Neural cell (in vitro differentiated cells): Measurements from ENCODE around the gene RNF145. TPM values are rescaled to one million over a fixed set of nuclear protein-coding genes. Genes with fewer than 3 reads are reported as not detected.

Experiments
- H2AFZ ChIP-seq: fragments of 200-600, 300-800 bp; sonication (generic), shearing (Covaris generic); 2 replicates; pipeline ENCODE4 v1.6.0; 2014; ENCODE audit warnings: low read depth, mild to moderate bottlenecking, antibody characterized with exemption, low read length, moderate library complexity
- H3F3A ChIP-seq: fragments of 200-600 bp; shearing (Covaris generic); 2 replicates; pipeline ENCODE4 v1.6.1; 2016; ENCODE audit warnings: mild to moderate bottlenecking, moderate library complexity, mixed read lengths, antibody characterized with exemption, low read length; ENCODE audit not compliant: insufficient read depth, poor library complexity, severe bottlenecking
- H3K27ac ChIP-seq: fragments of 200-600, 300-800 bp; sonication (generic), shearing (Covaris generic); 2 replicates; pipeline ENCODE4 v1.5.1; 2014; ENCODE audit warnings: mild to moderate bottlenecking, low read length, moderate library complexity
- H3K27me3 ChIP-seq: fragments of 300-800, 200-600 bp; sonication (generic), shearing (Covaris generic); 2 replicates; pipeline ENCODE4 v1.6.0; 2014; ENCODE audit warnings: mild to moderate bottlenecking, low read depth, low read length, moderate library complexity; ENCODE audit not compliant: insufficient read depth
- H3K36me3 ChIP-seq: fragments of 300-800, 200-600 bp; sonication (generic), shearing (Covaris generic); 2 replicates; pipeline ENCODE4 v1.5.1; 2014; ENCODE audit warnings: mild to moderate bottlenecking, antibody characterized with exemption, low read length, moderate library complexity; ENCODE audit not compliant: insufficient read depth
- H3K4me2 ChIP-seq: fragments of 300-800, 200-600 bp; sonication (generic), shearing (Covaris generic); 2 replicates; pipeline ENCODE4 v1.6.0; 2014; ENCODE audit warnings: mild to moderate bottlenecking, low read length
- H3K4me3 ChIP-seq: fragments of 300-800, 200-600 bp; sonication (generic), shearing (Covaris generic); 2 replicates; pipeline ENCODE4 v1.5.1; 2014; ENCODE audit warnings: mild to moderate bottlenecking, low read length, moderate library complexity
- H3K79me2 ChIP-seq: fragments of 200-600 bp; shearing (Covaris generic); replicated peaks from 2 replicates; pipeline ENCODE4 v1.6.0; 2014; ENCODE audit warnings: mild to moderate bottlenecking, low read length, moderate library complexity; ENCODE audit not compliant: insufficient read depth
- H3K9ac ChIP-seq: fragments of 300-800, 200-600 bp; sonication (generic), shearing (Covaris generic); 2 replicates; pipeline ENCODE4 v1.6.1; 2016; ENCODE audit warnings: mild to moderate bottlenecking, low read length, mixed read lengths
- H3K9me2 ChIP-seq: fragments of 200-600 bp; shearing (Covaris generic); 2 replicates; pipeline ENCODE4 v1.6.1; 2016; ENCODE audit warnings: mild to moderate bottlenecking, low read length, mixed read lengths; ENCODE audit not compliant: insufficient read depth
- H3K9me3 ChIP-seq: fragments of 200-600, 300-800 bp; sonication (generic), shearing (Covaris generic); 2 replicates; pipeline ENCODE4 v1.6.1; 2016; ENCODE audit warnings: mild to moderate bottlenecking, mixed run types, low read length, moderate library complexity, mixed read lengths
- H4K20me1 ChIP-seq: fragments of 200-600 bp; shearing (Covaris generic); 2 replicates; pipeline ENCODE4 v1.6.1; 2016; ENCODE audit warnings: mild to moderate bottlenecking, mixed run types; ENCODE audit not compliant: insufficient read depth
- EP300 ChIP-seq: fragments of 450-650 bp; conservative IDR thresholded peaks from 2 replicates; pipeline ENCODE4 v1.6.1; 2014; ENCODE audit warnings: antibody characterized with exemption, mild to moderate bottlenecking, moderate library complexity; ENCODE audit not compliant: poor library complexity, severe bottlenecking
- EZH2 ChIP-seq: fragments of 200-600, 300-800 bp; shearing (Covaris generic), sonication (generic); IDR thresholded peaks from 2 replicates; pipeline ENCODE4 v1.6.1; 2014; ENCODE audit warnings: antibody characterized with exemption, low read length, borderline replicate concordance, mild to moderate bottlenecking; ENCODE audit not compliant: insufficient read depth, poor library complexity, severe bottlenecking
- MXI1 ChIP-seq: fragments of 450-650 bp; conservative IDR thresholded peaks from 2 replicates; pipeline ENCODE4 v1.6.1; 2014; ENCODE audit warnings: antibody characterized with exemption, mild to moderate bottlenecking; ENCODE audit not compliant: poor library complexity, severe bottlenecking
- POLR2AphosphoS5 ChIP-seq: IDR thresholded peaks from 2 replicates; pipeline ENCODE4 v1.6.1; 2012
- RAD21 ChIP-seq: fragments of 450-650 bp; conservative IDR thresholded peaks from 2 replicates; pipeline ENCODE4 v1.6.1; 2014; ENCODE audit warnings: antibody characterized with exemption, mild to moderate bottlenecking, moderate library complexity
- REST ChIP-seq: IDR thresholded peaks from 2 replicates; pipeline ENCODE4 v1.6.1; 2012; ENCODE audit warnings: borderline replicate concordance
- SMC3 ChIP-seq: fragments of 450-650 bp; conservative IDR thresholded peaks from 2 replicates; pipeline ENCODE4 v1.6.1; 2014; ENCODE audit warnings: antibody characterized with exemption, mild to moderate bottlenecking, moderate library complexity; ENCODE audit not compliant: poor library complexity
- TAF1 ChIP-seq: IDR thresholded peaks from 2 replicates; pipeline ENCODE4 v1.6.1; 2012; ENCODE audit warnings: low read depth
- polyA plus RNA-seq: library from polyadenylated mRNA; depleted of rRNA; stranded (reverse); fragments of >200 nt; gene quantifications from 2 replicates; pipeline ENCODE4 v1.2.3, GENCODE V29; 2014
- TF ChIP-seq, protein P1 (sequence below): fragments of 450-650 bp; IDR thresholded peaks from 2 replicates; pipeline ENCODE4 v1.5.1; 2014; ENCODE audit warnings: antibody characterized with exemption, mild to moderate bottlenecking, moderate library complexity; ENCODE audit not compliant: poor library complexity, severe bottlenecking

RNF145 gene
- polyA plus RNA-seq, 1 donor from 2014 or later = 52.4 TPM

- no peaks in the 10 kb centered on the region for H3K9me3 ChIP-seq
- peaks cover 6% of the 10 kb centered on the region for H3K36me3 ChIP-seq
- no peak overlapping the region for H3K4me2 ChIP-seq
- H3K79me2 ChIP-seq = peaks cover 10% of the 10 kb centered on the region
- no peak overlapping the region for H3K9ac ChIP-seq
- H3K27me3 ChIP-seq = no peaks in the 10 kb centered on the region
- no peak overlapping the region for H2AFZ ChIP-seq
- H3F3A ChIP-seq = no peaks in the 10 kb centered on the region
- H3K9me2 ChIP-seq = no peaks in the 10 kb centered on the region
- H3K27ac ChIP-seq = no peak overlapping the region
- TF ChIP-seq EZH2 = no peak
- no peak for TF ChIP-seq RAD21
- TF ChIP-seq SMC3 = no peak
- no peak for TF ChIP-seq TAF1
- no peak for TF ChIP-seq POLR2AphosphoS5
- no peak for TF ChIP-seq MXI1
- TF ChIP-seq REST = no peak
- TF ChIP-seq, protein P1, sequence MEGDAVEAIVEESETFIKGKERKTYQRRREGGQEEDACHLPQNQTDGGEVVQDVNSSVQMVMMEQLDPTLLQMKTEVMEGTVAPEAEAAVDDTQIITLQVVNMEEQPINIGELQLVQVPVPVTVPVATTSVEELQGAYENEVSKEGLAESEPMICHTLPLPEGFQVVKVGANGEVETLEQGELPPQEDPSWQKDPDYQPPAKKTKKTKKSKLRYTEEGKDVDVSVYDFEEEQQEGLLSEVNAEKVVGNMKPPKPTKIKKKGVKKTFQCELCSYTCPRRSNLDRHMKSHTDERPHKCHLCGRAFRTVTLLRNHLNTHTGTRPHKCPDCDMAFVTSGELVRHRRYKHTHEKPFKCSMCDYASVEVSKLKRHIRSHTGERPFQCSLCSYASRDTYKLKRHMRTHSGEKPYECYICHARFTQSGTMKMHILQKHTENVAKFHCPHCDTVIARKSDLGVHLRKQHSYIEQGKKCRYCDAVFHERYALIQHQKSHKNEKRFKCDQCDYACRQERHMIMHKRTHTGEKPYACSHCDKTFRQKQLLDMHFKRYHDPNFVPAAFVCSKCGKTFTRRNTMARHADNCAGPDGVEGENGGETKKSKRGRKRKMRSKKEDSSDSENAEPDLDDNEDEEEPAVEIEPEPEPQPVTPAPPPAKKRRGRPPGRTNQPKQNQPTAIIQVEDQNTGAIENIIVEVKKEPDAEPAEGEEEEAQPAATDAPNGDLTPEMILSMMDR = no peak
- no peak for TF ChIP-seq EP300
- H3K4me3 ChIP-seq = no peak overlapping the region
- H4K20me1 ChIP-seq = no peaks in the 10 kb centered on the region
These were observed 25.1 kb downstream of the RNF145 start for GRCh38 chr5:159184236-159184635.

- TF ChIP-seq SMC3 = no peak
- TF ChIP-seq EP300 = no peak
- TF ChIP-seq RAD21 = no peak
- no peak for TF ChIP-seq TAF1
- no peak for TF ChIP-seq POLR2AphosphoS5
- no peak for TF ChIP-seq EZH2
- no peak for TF ChIP-seq REST
- no peak for TF ChIP-seq MXI1
- TF ChIP-seq, protein P1 = no peak
- Histone ChIP-seq H3K27ac (no peak overlapping the region), H3K9me2 (no peaks in the 10 kb centered on the region), H3K27me3 (no peaks in the 10 kb centered on the region), H3K9ac (no peak overlapping the region), H3K36me3 (peaks cover 4% of the 10 kb centered on the region), H3K9me3 (no peaks in the 10 kb centered on the region), H3K4me3 (no peak overlapping the region), H3K79me2 (peaks cover 3% of the 10 kb centered on the region), H2AFZ (no peak overlapping the region), H4K20me1 (no peaks in the 10 kb centered on the region), H3K4me2 (no peak overlapping the region), H3F3A (no peaks in the 10 kb centered on the region)
These were observed 26.1 kb downstream of the RNF145 start for GRCh38 chr5:159183247-159183646.
